DND-41 (cell line): ENCODE data around the gene FGF8.
"Not testable (repeated sequence)": the region's sequence is repeated elsewhere in the genome, so short reads cannot be mapped to it uniquely, and the experiment has no call there.

Experiments used
- ATAC-seq: fragments of 200-7000 bp; cut with Tn5 transposase; 3 replicates; pipeline ENCODE4 v1.9.1; 2021; ENCODE audit warnings: low read depth; ENCODE audit not compliant: insufficient read depth
- DNase-seq: peaks from one replicate; pipeline ENCODE4 v3.0.0-alpha.2; 2020
- H2AFZ ChIP-seq: 2 replicates; pipeline ENCODE4 v1.6.0; 2012; ENCODE audit warnings: low read depth, low read length
- H3K27ac ChIP-seq: 2 replicates; pipeline ENCODE4 v1.5.1; 2012; ENCODE audit warnings: low read length, inconsistent platforms
- H3K27me3 ChIP-seq: fragments of 200-600 bp; sonication (generic); 2 replicates; pipeline ENCODE4 v1.6.0; 2012; ENCODE audit warnings: low read length, mild to moderate bottlenecking, inconsistent platforms; ENCODE audit not compliant: insufficient read depth, poor library complexity
- H3K36me3 ChIP-seq: 2 replicates; pipeline ENCODE4 v1.5.1; 2012; ENCODE audit warnings: low read length, inconsistent platforms; ENCODE audit not compliant: insufficient read depth
- H3K4me1 ChIP-seq: 2 replicates; pipeline ENCODE4 v1.5.1; 2012; ENCODE audit warnings: mild to moderate bottlenecking, low read length; ENCODE audit not compliant: insufficient read depth
- H3K4me2 ChIP-seq: 2 replicates; pipeline ENCODE4 v1.6.0; 2012; ENCODE audit warnings: mild to moderate bottlenecking, moderate library complexity, low read length, inconsistent platforms; ENCODE audit not compliant: insufficient read depth
- H3K4me3 ChIP-seq, 2 experiments: fragments of 200-600 bp in 1 of 2; shearing (Covaris generic) in 1 of 2; 2 replicates each; pipeline ENCODE4 v1.5.1; 2012 to 2016; ENCODE audit warnings: inconsistent platforms in 2 of 2, low read length in 2 of 2, mild to moderate bottlenecking in 2 of 2, low read depth in 1 of 2, moderate library complexity in 1 of 2
- H3K79me2 ChIP-seq: 2 replicates; pipeline ENCODE4 v1.6.0; 2012; ENCODE audit warnings: low read length, inconsistent platforms; ENCODE audit not compliant: insufficient read depth
- H3K9ac ChIP-seq: 2 replicates; pipeline ENCODE4 v1.6.0; 2012; ENCODE audit warnings: low read depth, mild to moderate bottlenecking, inconsistent platforms, low read length, moderate library complexity
- H3K9me3 ChIP-seq: 2 replicates; pipeline ENCODE4 v1.5.1; 2012; ENCODE audit warnings: low read length, moderate library complexity, mild to moderate bottlenecking, inconsistent platforms; ENCODE audit not compliant: insufficient read depth, severe bottlenecking
- H4K20me1 ChIP-seq: 2 replicates; pipeline ENCODE4 v1.6.0; 2012; ENCODE audit warnings: low read length; ENCODE audit not compliant: insufficient read depth
- EZH2 ChIP-seq: IDR thresholded peaks from 3 replicates; pipeline ENCODE4 v1.6.1; 2012; ENCODE audit warnings: borderline replicate concordance, low read depth, mild to moderate bottlenecking, moderate library complexity, low read length, inconsistent platforms; ENCODE audit not compliant: severe bottlenecking
- TF ChIP-seq, protein P1 (sequence below): IDR thresholded peaks from 2 replicates; pipeline ENCODE4 v1.5.1; 2012; ENCODE audit warnings: borderline replicate concordance, low read length, moderate library complexity, mild to moderate bottlenecking; ENCODE audit not compliant: poor library complexity, severe bottlenecking; ENCODE audit errors: extremely low read depth

Gene FGF8

DNA sequence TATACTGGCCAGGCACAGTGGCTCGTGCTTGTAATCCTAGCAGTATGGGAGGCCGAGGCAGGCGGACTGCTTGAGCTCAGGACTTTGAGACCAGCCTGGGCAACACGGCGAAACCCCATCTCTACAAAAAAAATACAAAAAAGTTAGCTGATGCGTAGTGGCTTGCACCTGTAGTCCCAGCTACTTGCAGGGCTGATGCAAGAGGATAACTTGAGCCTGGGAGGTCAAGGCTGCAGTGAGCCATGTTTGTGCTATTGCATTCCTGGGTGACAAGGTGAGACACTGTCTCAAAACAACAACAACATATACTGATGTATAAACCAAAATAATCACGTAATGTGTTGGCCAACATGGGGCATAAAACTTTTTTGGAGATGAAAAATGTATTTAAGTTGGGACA lies 13.8 kb upstream of the FGF8 start:
- H2AFZ ChIP-seq, result no peak overlapping the region
- no peaks in the 10 kb centered on the region for H3K9me3 ChIP-seq
- ATAC-seq (no peak), DNase-seq (no peak)
- peaks cover 2% of the 10 kb centered on the region; the same call in 1 of the 2 replicates for H3K4me1 ChIP-seq
- H3K27me3 ChIP-seq, result no peaks in the 10 kb centered on the region
- H3K27ac ChIP-seq, result no peak overlapping the region
- TF ChIP-seq, protein P1, sequence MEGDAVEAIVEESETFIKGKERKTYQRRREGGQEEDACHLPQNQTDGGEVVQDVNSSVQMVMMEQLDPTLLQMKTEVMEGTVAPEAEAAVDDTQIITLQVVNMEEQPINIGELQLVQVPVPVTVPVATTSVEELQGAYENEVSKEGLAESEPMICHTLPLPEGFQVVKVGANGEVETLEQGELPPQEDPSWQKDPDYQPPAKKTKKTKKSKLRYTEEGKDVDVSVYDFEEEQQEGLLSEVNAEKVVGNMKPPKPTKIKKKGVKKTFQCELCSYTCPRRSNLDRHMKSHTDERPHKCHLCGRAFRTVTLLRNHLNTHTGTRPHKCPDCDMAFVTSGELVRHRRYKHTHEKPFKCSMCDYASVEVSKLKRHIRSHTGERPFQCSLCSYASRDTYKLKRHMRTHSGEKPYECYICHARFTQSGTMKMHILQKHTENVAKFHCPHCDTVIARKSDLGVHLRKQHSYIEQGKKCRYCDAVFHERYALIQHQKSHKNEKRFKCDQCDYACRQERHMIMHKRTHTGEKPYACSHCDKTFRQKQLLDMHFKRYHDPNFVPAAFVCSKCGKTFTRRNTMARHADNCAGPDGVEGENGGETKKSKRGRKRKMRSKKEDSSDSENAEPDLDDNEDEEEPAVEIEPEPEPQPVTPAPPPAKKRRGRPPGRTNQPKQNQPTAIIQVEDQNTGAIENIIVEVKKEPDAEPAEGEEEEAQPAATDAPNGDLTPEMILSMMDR, result no peak
- TF ChIP-seq EZH2, result no peak
- 0 out of 2 replicates have a peak, but pooled peaks cover 2% of the 10 kb centered on the region for H3K79me2 ChIP-seq
- peaks cover 92% of the 10 kb centered on the region for H3K36me3 ChIP-seq
- H3K4me3 ChIP-seq, result no peak overlapping the region
- no peak overlapping the region for H3K4me2 ChIP-seq
- H4K20me1 ChIP-seq, result peaks cover 7% of the 10 kb centered on the region; the same call in 1 of the 2 replicates
- no peak overlapping the region for H3K9ac ChIP-seq

DNA sequence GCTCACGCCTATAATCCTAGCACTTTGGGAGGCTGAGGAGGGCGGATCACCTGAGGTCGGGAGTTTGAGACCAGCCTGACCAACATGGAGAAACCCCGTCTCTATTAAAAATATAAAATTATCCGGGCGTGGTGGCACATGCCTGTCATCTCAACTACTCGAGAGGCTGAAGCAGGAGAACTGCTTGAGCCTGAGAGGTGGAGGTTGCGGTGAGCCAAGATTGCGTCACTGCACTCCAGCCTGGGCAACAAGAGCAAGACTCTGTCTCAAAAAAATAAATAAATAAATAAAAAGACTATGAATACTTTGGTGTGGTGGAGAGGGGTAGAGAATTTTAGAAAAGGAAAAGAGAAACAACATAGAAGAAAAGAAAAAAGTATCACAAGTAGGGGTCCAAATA lies 13.3 kb upstream of the FGF8 start:
- not testable (repeated sequence) for H3K4me2 ChIP-seq, H3K9me3 ChIP-seq, H3K4me1 ChIP-seq, DNase-seq, H4K20me1 ChIP-seq, H3K79me2 ChIP-seq, H3K9ac ChIP-seq, H3K27me3 ChIP-seq, ATAC-seq, H2AFZ ChIP-seq, H3K27ac ChIP-seq, H3K4me3 ChIP-seq
- peaks cover 89% of the 10 kb centered on the region for H3K36me3 ChIP-seq

DNA sequence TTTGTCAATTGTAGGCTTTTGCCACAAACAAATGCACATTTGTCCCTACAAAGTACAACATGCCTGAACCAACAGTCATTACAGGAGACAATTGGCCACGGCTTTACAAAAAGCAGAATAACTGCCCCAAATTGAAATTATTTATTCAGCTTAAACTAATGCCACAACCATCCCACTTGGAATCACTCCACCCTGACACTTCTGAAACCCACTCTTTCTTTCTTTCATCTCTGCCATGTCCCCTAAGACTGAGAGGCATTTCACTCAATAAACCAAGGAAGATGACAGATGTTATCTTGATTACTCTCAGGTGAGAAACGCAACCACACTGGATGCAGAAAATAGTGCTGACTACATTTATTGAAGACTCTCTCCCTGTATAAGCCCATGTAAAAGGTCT lies 9.9 kb upstream of the FGF8 start:
- no peaks in the 10 kb centered on the region for H3K27me3 ChIP-seq
- ATAC-seq, result no peak
- peaks cover 3% of the 10 kb centered on the region for H4K20me1 ChIP-seq
- H3K79me2 ChIP-seq, result peaks cover 17% of the 10 kb centered on the region
- TF ChIP-seq, protein P1, result no peak
- no peak for TF ChIP-seq EZH2
- H3K9ac ChIP-seq, result no peak overlapping the region
- no peaks in the 10 kb centered on the region for H3K9me3 ChIP-seq
- no peak overlapping the region for H3K27ac ChIP-seq
- H3K4me2 ChIP-seq, result no peak overlapping the region
- H2AFZ ChIP-seq, result no peak overlapping the region
- H3K4me3 ChIP-seq, result no peak overlapping the region
- no peak for DNase-seq
- H3K4me1 ChIP-seq, result peaks cover 36% of the 10 kb centered on the region
- peaks cover 66% of the 10 kb centered on the region for H3K36me3 ChIP-seq

DNA sequence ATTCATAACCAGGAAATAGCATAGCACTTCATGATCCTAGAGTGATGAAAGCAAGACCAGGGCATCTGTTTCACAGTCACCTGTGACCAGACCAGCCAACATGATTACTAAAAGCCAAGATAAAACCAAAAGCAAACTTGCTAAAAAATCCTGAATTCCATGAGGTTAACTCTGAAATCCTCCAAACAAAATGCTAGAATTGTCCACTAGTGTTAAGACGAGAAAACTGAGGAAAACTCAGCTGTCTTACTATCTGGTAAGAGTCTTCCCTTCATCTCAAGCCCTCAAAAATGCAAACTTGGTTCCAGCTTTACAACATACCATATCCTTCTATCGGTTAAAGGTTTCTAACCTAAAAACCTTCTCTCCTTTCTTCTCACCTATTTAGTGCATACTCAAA lies 8.6 kb upstream of the FGF8 start:
- Histone ChIP-seq H3K4me2 (peak overlapping the region; percentile 99), H3K79me2 (peaks cover 17% of the 10 kb centered on the region), H3K9ac (no peak overlapping the region), H4K20me1 (peaks cover 3% of the 10 kb centered on the region), H3K9me3 (no peaks in the 10 kb centered on the region), H3K27ac (no peak overlapping the region), H3K4me1 (peaks cover 39% of the 10 kb centered on the region), H2AFZ (no peak overlapping the region), H3K36me3 (peaks cover 64% of the 10 kb centered on the region), H3K4me3 (no peak overlapping the region), H3K27me3 (no peaks in the 10 kb centered on the region)
- no peak for TF ChIP-seq EZH2
- TF ChIP-seq, protein P1, result no peak
- ATAC-seq (no peak), DNase-seq (no peak)
